GM21515 (cell line): ENCODE measurements around the gene TSPAN19.

Experiments
- ATAC-seq: cut with Tn5 transposase; IDR thresholded peaks from one replicate; pipeline ENCODE4 v1.9.1; 2021; ENCODE audit not compliant: unreplicated experiment

TSPAN19 gene

DNA sequence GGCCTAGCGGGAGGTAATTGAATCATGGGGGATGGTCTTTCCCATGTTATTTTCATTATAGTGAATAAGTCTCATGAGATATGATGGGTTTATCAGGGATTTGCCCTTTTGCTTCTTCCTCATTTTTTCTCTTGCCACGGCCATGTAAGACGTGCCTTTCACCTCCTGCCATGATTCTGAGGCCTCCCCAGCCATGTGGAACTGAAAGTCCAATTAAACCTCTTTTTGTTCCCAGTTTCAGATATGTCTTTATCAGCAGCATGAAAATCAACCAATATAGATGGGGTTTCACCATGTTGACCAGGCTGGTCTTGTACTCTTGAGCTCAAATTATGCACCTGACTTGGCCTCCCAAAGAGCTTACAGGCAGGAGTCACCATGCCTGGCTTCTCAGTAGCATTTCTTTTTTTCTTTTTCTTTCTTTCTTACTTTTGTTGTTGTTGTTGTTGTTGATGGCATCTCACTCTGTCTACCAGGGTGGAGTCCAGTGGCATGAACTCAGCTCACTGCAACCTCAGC lies 33.2 kb downstream of the TSPAN19 start:
- ATAC-seq, result no peak

DNA sequence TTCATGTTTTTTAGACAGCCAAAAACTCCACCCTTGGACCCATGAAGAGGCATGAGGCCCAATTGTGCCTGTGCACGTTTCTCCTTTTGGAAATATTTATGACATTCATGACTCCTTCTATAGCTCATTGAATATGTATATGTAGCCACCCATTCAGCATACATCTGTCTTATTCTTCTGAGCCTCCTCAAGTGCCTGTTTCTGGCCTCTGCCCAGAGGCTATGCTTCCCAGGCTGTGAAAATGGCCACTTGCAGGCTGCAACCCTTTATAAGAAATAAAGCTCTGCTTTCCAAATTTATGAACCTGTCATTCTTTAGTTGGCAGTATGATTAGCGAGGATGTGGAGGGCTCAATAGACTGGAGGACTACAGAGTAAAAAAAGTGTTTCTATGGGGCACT lies 35.3 kb downstream of the TSPAN19 start:
- no peak for ATAC-seq

DNA sequence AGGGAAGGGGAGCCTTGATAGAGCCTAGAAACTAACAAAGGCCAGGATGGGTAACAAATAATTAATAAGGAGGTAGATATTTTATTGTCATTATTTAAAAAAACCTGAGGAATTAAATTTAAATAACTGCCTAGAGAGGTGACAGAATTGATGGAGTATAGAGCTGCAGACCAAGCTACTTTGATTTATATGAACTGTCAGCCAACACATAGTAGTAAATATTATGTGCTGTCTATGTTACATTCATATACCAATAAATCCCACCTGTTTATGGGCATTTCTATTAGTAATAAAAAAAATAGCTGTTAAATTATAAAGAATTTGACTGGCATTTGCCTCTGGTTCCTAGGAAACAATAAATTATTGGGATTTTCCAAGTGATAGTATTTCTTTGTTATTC lies 37.7 kb downstream of the TSPAN19 start:
- ATAC-seq, result no peak

DNA sequence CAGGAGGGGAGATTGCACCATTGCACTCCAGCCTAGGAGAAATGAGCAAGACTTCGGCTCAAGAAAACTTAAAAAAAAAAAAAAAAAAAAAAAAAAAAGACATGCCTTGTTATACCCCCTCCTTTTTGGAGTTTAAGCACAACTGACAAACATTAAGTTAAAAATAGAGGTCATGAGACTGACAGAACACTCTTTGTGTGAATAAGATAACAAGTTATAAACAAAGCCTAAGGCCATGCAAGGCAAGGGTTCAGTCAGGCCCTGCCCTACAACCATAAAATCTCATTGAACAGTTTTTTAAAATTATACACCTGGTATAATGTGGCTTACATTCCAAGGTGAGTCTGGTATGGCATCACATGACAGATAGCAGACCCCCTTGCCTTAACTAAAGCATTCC lies 39.3 kb downstream of the TSPAN19 start:
- no peak for ATAC-seq

DNA sequence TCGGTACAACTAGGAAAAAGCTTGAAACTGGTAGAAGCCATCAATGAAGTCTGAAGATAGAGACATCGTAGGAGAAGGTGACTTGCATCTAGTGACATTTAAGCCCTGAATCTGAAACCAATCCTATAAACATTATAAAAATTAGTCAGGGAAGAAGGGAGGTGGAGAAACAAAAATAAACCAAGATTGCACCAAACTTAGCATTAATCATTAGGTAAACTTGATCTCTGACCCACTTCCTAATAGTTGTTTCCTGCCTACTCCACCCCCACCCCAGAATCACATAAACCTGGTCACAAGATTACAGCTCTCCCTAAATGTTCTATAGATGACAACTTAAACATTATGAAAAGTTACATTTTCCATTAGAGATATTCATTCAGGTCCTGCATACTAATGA lies 40.4 kb downstream of the TSPAN19 start:
- ATAC-seq, result no peak

GRCh38 chr12:84994426-84994825 lies 41.7 kb downstream of the TSPAN19 start:
- no peak for ATAC-seq

DNA sequence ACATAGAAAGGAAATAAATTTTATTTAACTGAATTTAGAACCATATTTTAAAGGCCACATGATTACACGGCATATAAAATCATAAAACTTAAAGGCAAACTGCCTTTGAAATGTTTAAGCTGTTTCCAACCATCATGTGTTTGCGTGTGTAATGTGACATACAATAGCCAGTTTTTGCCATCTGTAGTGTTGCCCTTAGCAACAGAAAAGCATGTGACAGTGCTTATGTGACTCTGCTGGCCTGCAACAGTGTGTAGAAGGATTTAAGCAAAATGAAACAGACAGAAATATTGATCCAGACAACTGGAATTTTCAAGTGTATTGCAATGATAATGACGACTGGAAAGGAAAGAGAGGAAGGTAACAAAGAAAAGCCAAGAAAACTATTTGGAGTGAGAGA lies 49.5 kb downstream of the TSPAN19 start:
- no peak for ATAC-seq

- ATAC-seq, result no peak
These were observed 50.0 kb downstream of the TSPAN19 start for GRCh38 chr12:84986117-84986516.

- ATAC-seq, result no peak
These were observed 52.8 kb downstream of the TSPAN19 start for GRCh38 chr12:84983289-84983688.

DNA sequence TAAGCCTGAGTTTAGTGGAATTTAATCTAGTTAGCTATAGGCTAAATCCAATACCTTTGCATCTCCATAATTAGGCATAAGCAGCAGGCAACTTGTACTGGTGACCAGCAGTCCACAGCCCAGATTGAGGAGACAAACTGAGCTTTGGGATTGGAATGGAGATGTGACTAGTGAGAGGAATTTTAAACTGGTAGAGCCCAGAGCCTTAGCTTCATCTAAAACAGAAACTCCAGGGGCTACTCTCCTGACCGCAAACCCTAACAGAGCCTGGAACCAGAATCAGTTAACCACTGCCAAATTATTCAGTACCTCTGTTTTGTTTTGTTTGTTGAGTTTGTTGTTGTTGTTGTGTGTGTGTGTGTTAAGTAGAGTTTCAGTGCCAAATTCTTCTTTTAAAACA lies 53.2 kb downstream of the TSPAN19 start:
- no peak for ATAC-seq

DNA sequence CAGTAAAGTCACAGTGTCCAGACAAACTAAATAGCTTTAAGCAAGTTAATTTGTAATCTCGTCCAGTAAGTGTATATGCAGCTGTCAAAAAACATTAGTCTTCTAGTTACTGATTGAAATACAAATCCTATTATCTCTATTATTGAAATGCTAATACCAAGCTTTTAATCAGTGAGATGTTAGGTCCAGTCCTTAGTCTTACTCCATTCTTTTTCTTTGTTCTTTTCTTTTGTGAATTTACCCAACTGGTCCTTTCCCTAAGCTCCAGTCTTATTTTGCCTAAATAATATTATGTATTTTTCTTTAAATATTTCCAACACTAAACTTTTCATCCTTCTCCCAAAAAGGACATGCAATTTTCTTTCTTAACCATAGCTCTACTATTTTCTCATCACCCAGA lies 57.2 kb downstream of the TSPAN19 start:
- ATAC-seq, result no peak

GRCh38 chr12:84976133-84976532 lies 59.9 kb downstream of the TSPAN19 start:
- no peak for ATAC-seq

DNA sequence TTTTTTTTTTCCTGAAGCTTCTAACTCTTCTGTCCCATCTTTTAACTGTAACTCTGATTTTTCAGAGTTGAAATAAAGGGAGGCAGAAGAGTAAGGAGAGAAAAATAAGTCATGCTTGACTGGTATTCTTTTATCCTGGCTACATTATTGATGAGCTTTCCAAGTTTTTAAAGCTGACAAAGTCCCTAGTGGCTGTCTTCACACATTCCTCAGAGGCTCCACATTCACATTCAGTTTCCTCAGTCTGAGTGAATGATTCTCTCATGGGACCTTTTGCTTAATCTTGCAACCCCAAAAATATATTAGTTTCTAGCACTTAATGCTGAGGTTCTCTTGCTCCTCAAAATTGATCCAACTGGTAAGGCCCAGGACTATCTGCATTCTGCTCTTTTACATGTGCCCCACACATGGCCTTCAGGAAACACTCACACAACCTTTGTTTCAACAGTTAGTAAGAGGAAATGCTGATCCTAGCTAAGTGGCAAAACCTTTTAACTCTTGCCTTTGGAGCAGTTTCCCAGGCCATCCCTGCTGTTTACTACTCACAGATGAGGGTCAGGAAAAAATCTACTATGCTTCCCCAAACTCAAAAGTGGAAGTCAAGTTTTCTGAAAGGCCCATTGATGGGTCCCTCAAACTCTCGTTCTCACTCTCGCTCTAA lies 61.8 kb downstream of the TSPAN19 start:
- no peak for ATAC-seq

DNA sequence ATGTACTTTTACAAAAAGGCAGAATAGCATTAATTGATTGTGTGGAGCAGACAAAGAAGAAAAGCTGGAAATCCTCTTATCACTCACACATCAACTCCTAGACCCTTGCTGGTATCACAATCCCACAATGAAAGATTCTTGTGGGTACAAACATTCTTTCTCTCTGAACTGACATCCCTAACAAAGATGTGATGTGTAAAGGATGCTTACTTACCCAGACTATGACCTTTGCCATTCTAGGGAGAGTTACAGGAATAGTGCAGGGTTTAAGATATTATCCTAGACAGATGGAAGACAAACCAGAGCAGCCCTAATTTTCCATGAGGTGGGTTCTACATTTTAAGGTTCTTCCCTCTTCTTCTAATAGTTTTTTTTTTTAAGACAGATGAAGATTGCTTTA lies 63.1 kb downstream of the TSPAN19 start:
- no peak for ATAC-seq

DNA sequence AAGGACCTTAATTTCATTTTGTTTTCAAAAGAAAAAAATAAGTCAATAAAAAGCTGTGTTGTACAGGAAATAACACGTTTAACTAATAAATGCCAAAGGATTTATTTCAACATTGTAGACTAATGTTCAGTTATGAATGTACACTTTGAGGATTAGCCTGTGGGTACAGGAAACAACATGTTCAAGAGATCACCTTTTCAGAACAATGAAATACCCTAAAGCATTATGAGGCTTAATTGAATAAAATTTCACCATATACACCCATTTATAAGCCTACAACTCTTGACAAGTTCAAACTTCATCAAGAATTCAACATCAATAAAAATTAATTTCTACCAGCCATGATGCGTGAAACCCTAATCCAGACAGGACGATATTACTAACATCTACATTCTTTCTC lies 66.9 kb downstream of the TSPAN19 start:
- ATAC-seq, result no peak
